GM23248 (cell line): ENCODE measurements around the gene SLC13A4. TPM values are rescaled to one million over a fixed set of nuclear protein-coding genes. Genes with fewer than 3 reads are reported as not detected.
"Not testable (repeated sequence)": the region's sequence is repeated elsewhere in the genome, so short reads cannot be mapped to it uniquely, and the experiment has no call there.

Experiments
- DNase-seq: peaks from one replicate; pipeline ENCODE4 v3.0.0-alpha.2; 2015
- H2AFZ ChIP-seq: fragments of 200-600 bp; sonication (generic); 2 replicates; pipeline ENCODE4 v1.6.1; 2016; ENCODE audit warnings: antibody characterized with exemption
- H3F3A ChIP-seq: fragments of 200-600 bp; sonication (generic); 2 replicates; pipeline ENCODE4 v1.6.1; 2016; ENCODE audit warnings: mild to moderate bottlenecking, antibody characterized with exemption, mixed run types; ENCODE audit not compliant: insufficient read depth
- H3K27ac ChIP-seq: fragments of 200-600 bp; sonication (generic); 2 replicates; pipeline ENCODE4 v1.5.1; 2016; ENCODE audit warnings: mild to moderate bottlenecking
- H3K27me3 ChIP-seq: fragments of 200-600 bp; sonication (generic); replicated peaks from 2 replicates; pipeline ENCODE4 v1.6.1; 2016; ENCODE audit warnings: mild to moderate bottlenecking; ENCODE audit not compliant: insufficient read depth
- H3K36me3 ChIP-seq: fragments of 200-600 bp; sonication (generic); 2 replicates; pipeline ENCODE4 v1.6.1; 2016; ENCODE audit warnings: low read depth, mild to moderate bottlenecking
- H3K4me1 ChIP-seq: fragments of 200-600 bp; sonication (generic); 2 replicates; pipeline ENCODE4 v1.6.1; 2016; ENCODE audit warnings: mild to moderate bottlenecking; ENCODE audit not compliant: insufficient read depth
- H3K4me2 ChIP-seq: fragments of 200-600 bp; sonication (generic); one replicate; pipeline ENCODE4 v1.6.1; 2016; ENCODE audit warnings: mild to moderate bottlenecking; ENCODE audit not compliant: unreplicated experiment
- H3K4me3 ChIP-seq: fragments of 200-600 bp; sonication (generic); 2 replicates; pipeline ENCODE4 v1.5.1; 2016; ENCODE audit warnings: mild to moderate bottlenecking
- H3K79me2 ChIP-seq: fragments of 200-600 bp; sonication (generic); 2 replicates; pipeline ENCODE4 v1.6.1; 2016; ENCODE audit warnings: mild to moderate bottlenecking; ENCODE audit not compliant: insufficient read depth
- H3K9ac ChIP-seq: fragments of 200-600 bp; sonication (generic); 2 replicates; pipeline ENCODE4 v1.6.1; 2016; ENCODE audit warnings: mild to moderate bottlenecking
- H3K9me2 ChIP-seq: fragments of 200-600 bp; sonication (generic); 2 replicates; pipeline ENCODE4 v1.6.1; 2016; ENCODE audit warnings: mixed run types, mild to moderate bottlenecking, moderate library complexity; ENCODE audit not compliant: insufficient read depth
- H3K9me3 ChIP-seq: fragments of 200-600 bp; sonication (generic); one replicate; pipeline ENCODE4 v1.6.1; 2017; ENCODE audit warnings: low read depth
- H4K20me1 ChIP-seq: fragments of 200-600 bp; sonication (generic); 2 replicates; pipeline ENCODE4 v1.6.0; 2016; ENCODE audit not compliant: insufficient read depth
- EZH2 ChIP-seq: fragments of 200-600 bp; sonication (generic); IDR thresholded peaks from 2 replicates; pipeline ENCODE4 v1.6.1; 2018; ENCODE audit warnings: antibody characterized with exemption, mild to moderate bottlenecking; ENCODE audit not compliant: insufficient read depth, poor library complexity, severe bottlenecking
- EZH2phosphoT487 ChIP-seq: fragments of 200-600 bp; sonication (generic); IDR thresholded peaks from 2 replicates; pipeline ENCODE4 v1.6.1; 2018; ENCODE audit warnings: antibody characterized with exemption, moderate library complexity, mild to moderate bottlenecking, low read depth; ENCODE audit not compliant: insufficient read depth
- WGBS, 2 experiments: methylation state at CpG; one replicate each; pipeline ENCODE4 v1.1.6; 2015 to 2017; ENCODE audit warnings: low lambda C conversion rate in 2 of 2, low coverage in 1 of 2; ENCODE audit errors: missing lambda C conversion rate in 2 of 2; 5-methylcytosine and 5-hydroxymethylcytosine counted together
- in situ Hi-C: fragments of 300-500 bp; cut with MboI; formaldehyde crosslinking; loops from 2 replicates; pipeline ENCODE4 v1.15.0; 2020
- polyA plus RNA-seq: library from polyadenylated mRNA; unstranded; fragments of >200 nt; fragmentation: Nextera tagmentation; extraction: Ambion mirVana; gene quantifications from 2 replicates; pipeline ENCODE4 v1.2.1, GENCODE V29; 2016
- total RNA-seq: library from RNA; depleted of rRNA; stranded (reverse); fragments of >200 nt; shearing (Covaris generic); gene quantifications from 2 replicates; pipeline ENCODE4 v1.2.3, GENCODE V29; 2014; rRNA removed

SLC13A4 gene
- total RNA-seq: 0.11 TPM in 1 of 2 replicates, not detected in the other
- 0.62 and 1.9 TPM in 2 replicates for polyA plus RNA-seq

GRCh38 chr7:135728136-135728669, at the start of gene SLC13A4:
Gene SLC13A4 (minus strand): TSS chr7:135728186. CDS start chr7:135727496, 690 bp downstream.
- Histone ChIP-seq H3K9ac (no peak within 1 kb of the TSS), H3F3A (peaks cover 51% of the 10 kb centered on the region), H3K4me1 (peaks cover 10% of the 10 kb centered on the region; the same call in 1 of the 2 replicates), H3K27me3 (no peaks in the 10 kb centered on the region), H3K4me3 (no peak within 1 kb of the TSS), H3K9me3 (no peaks in the 10 kb centered on the region), H3K27ac (no peak within 1 kb of the TSS), H4K20me1 (no peaks in the 10 kb centered on the region), H3K9me2 (no peaks in the 10 kb centered on the region), H3K36me3 (peaks cover 15% of the 10 kb centered on the region), H3K4me2 (no peak within 1 kb of the TSS), H3K79me2 (no peaks in the 10 kb centered on the region), H2AFZ (no peak within 1 kb of the TSS)
- TF ChIP-seq EZH2phosphoT487 (no peak), EZH2 (no peak)
- 96% methylated on average over 11 of the region's 11 CpGs for WGBS, 2 experiments
- in situ Hi-C loops: no loop called here
- peak; percentile 24 for DNase-seq

GRCh38 chr7:135775915-135776314, 47.9 kb upstream of the SLC13A4 start:
- DNase-seq, H3K27ac ChIP-seq, H3K36me3 ChIP-seq, H3K4me3 ChIP-seq, H3K9me2 ChIP-seq, H4K20me1 ChIP-seq, H3K9me3 ChIP-seq, H3K27me3 ChIP-seq, in situ Hi-C loops, H3K79me2 ChIP-seq, H3K9ac ChIP-seq, H2AFZ ChIP-seq, H3F3A ChIP-seq, H3K4me2 ChIP-seq: not testable (repeated sequence)
- WGBS, 2 experiments: 69% methylated on average over 8 of the region's 8 CpGs
- peaks cover 24% of the 10 kb centered on the region for H3K4me1 ChIP-seq

GRCh38 chr7:135775230-135775629, 47.2 kb upstream of the SLC13A4 start:
- H3K36me3 ChIP-seq: no peaks in the 10 kb centered on the region
- no peak for DNase-seq
- H4K20me1 ChIP-seq: no peaks in the 10 kb centered on the region
- no peaks in the 10 kb centered on the region for H3K79me2 ChIP-seq
- H3K9me2 ChIP-seq: no peaks in the 10 kb centered on the region
- no peaks in the 10 kb centered on the region for H3K27me3 ChIP-seq
- H2AFZ ChIP-seq: peak overlapping the region; percentile 72; the same call in 1 of the 2 replicates
- H3K4me1 ChIP-seq: peaks cover 24% of the 10 kb centered on the region
- TF ChIP-seq EZH2: no peak
- TF ChIP-seq EZH2phosphoT487: no peak
- no peak overlapping the region for H3K4me2 ChIP-seq
- H3K4me3 ChIP-seq: no peak overlapping the region
- 98 to 100% methylated on average over 2 of the region's 2 CpGs for WGBS, 2 experiments
- in situ Hi-C loops: no loop called here
- H3F3A ChIP-seq: no peaks in the 10 kb centered on the region
- no peak overlapping the region for H3K27ac ChIP-seq
- H3K9ac ChIP-seq: no peak overlapping the region
- peaks cover 6% of the 10 kb centered on the region for H3K9me3 ChIP-seq

- DNase-seq: peak; percentile 84
- Histone ChIP-seq H3K4me2 (peak overlapping the region; percentile 2), H3F3A (no peaks in the 10 kb centered on the region), H3K4me3 (no peak overlapping the region), H3K9me2 (no peaks in the 10 kb centered on the region), H3K9me3 (peaks cover 6% of the 10 kb centered on the region), H4K20me1 (no peaks in the 10 kb centered on the region), H3K9ac (no peak overlapping the region), H3K79me2 (no peaks in the 10 kb centered on the region), H3K27me3 (no peaks in the 10 kb centered on the region), H3K36me3 (no peaks in the 10 kb centered on the region), H3K4me1 (peaks cover 24% of the 10 kb centered on the region), H3K27ac (peak overlapping the region; percentile 26), H2AFZ (peak overlapping the region; percentile 72)
- TF ChIP-seq EZH2: no peak
- no peak for TF ChIP-seq EZH2phosphoT487
- in situ Hi-C loops: no loop called here
- 10 to 16% methylated on average over 4 of the region's 4 CpGs for WGBS, 2 experiments
Observed at GRCh38 chr7:135774284-135774683, 46.3 kb upstream of the SLC13A4 start.
